ENCODE results near the gene PTPA.

The PTPA gene

GRCh38 chr9:129139993-129140396 is 28.8 kb downstream of the PTPA start:
- TF ChIP-seq MAX (IDR thresholded peaks at IDR 0.05; ENCODE audit: low read depth, low read length) (no peak), POLR2A (IDR thresholded peaks at IDR 0.05; ENCODE audit: extremely low read depth, insufficient read length) (no peak)
- peak overlapping the region; percentile 44 for H3K4me3 ChIP-seq (ENCODE audit: low read depth, low read length)
- DNase-seq (ENCODE audit: low read depth): peak; percentile 99

- no peak for TF ChIP-seq MAX (IDR thresholded peaks at IDR 0.05; ENCODE audit: low read depth, low read length)
- no peak for TF ChIP-seq CTCF (IDR thresholded peaks at IDR 0.05; ENCODE audit: low read depth, low read length)
- no peak for TF ChIP-seq POLR2A (IDR thresholded peaks at IDR 0.05; ENCODE audit: extremely low read depth, insufficient read length)
- no peak for TF ChIP-seq MYC (IDR thresholded peaks at IDR 0.05; ENCODE audit: low read depth, low read length)
- peak; percentile 81 for DNase-seq (ENCODE audit: low read depth)
- H3K4me3 ChIP-seq (ENCODE audit: low read depth, low read length): no peak overlapping the region
These were observed 29.3 kb downstream of the PTPA start for GRCh38 chr9:129140397-129141065.

GRCh38 chr9:129141066-129142041 is 30.1 kb downstream of the PTPA start:
- TF ChIP-seq MYC (IDR thresholded peaks at IDR 0.05; ENCODE audit: low read depth, low read length) (peak; percentile 66), MAX (IDR thresholded peaks at IDR 0.05; ENCODE audit: low read depth, low read length) (no peak; the same call in 1 of the 2 replicates), POLR2A (IDR thresholded peaks at IDR 0.05; ENCODE audit: extremely low read depth, insufficient read length) (no peak)
- peak; percentile 88 for DNase-seq (ENCODE audit: low read depth)
- H3K4me3 ChIP-seq (ENCODE audit: low read depth, low read length): peak overlapping the region; percentile 11

GRCh38 chr9:129142138-129142935 is 31.1 kb downstream of the PTPA start:
- no peak for DNase-seq (ENCODE audit: low read depth)
- no peak overlapping the region for H3K4me3 ChIP-seq (ENCODE audit: low read depth, low read length)
- TF ChIP-seq CTCF (IDR thresholded peaks at IDR 0.05; ENCODE audit: low read depth, low read length) (no peak), POLR2A (IDR thresholded peaks at IDR 0.05; ENCODE audit: extremely low read depth, insufficient read length) (no peak), MYC (IDR thresholded peaks at IDR 0.05; ENCODE audit: low read depth, low read length) (no peak), MAX (IDR thresholded peaks at IDR 0.05; ENCODE audit: low read depth, low read length) (no peak)

GRCh38 chr9:129143031-129143927 is 32.1 kb downstream of the PTPA start:
- TF ChIP-seq MYC (IDR thresholded peaks at IDR 0.05; ENCODE audit: low read depth, low read length) (no peak), CTCF (IDR thresholded peaks at IDR 0.05; ENCODE audit: low read depth, low read length) (peak; percentile 98), MAX (IDR thresholded peaks at IDR 0.05; ENCODE audit: low read depth, low read length) (no peak), POLR2A (IDR thresholded peaks at IDR 0.05; ENCODE audit: extremely low read depth, insufficient read length) (no peak)
- DNase-seq (ENCODE audit: low read depth): peak; percentile 71
- no peak overlapping the region for H3K4me3 ChIP-seq (ENCODE audit: low read depth, low read length)
